Stomach (tissue), 4 donors: ENCODE data around the gene THAP5.

Experiments
- POLR2A ChIP-seq, 4 donors: fragments of 450-650 bp; IDR thresholded peaks; one replicate each; pipeline ENCODE4 v1.6.1; 2016; ENCODE audit warnings: antibody characterized with exemption in 4 of 4, control low read depth in 2 of 4, mild to moderate bottlenecking in 1 of 4, moderate library complexity in 1 of 4
- TF ChIP-seq, protein P1 (sequence below), 7 experiments: fragments of 450-650 bp in 4 of 7; fragments of 200-600 bp in 3 of 7; sonication (generic) in 3 of 7; IDR thresholded peaks; one replicate each; pipeline ENCODE4 v1.5.1; 2016 to 2019; ENCODE audit warnings: antibody characterized with exemption in 7 of 7, control low read depth in 2 of 7, mild to moderate bottlenecking in 1 of 7

DNA sequence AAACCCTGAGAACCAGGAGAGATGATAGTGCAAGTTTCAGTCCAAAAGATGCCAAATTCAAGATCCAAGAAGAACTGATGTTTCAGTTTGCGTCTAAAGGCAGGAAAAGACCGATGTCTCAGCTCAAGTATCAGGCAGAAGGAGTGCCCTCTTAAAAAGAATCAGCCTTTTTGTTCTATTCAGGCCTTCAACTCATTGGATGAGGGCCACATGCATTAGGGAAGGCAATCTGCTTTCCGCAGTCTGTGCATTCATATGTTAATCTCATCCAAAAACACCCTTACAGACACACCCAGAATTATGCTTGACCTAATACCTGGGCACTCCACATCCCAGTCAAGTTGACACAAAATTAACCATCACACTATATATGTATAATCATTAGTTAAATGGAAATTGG, 45.4 kb upstream of the THAP5 start:
- TF ChIP-seq POLR2A (IDR thresholded peaks at IDR 0.05), result no peak
- TF ChIP-seq, protein P1, sequence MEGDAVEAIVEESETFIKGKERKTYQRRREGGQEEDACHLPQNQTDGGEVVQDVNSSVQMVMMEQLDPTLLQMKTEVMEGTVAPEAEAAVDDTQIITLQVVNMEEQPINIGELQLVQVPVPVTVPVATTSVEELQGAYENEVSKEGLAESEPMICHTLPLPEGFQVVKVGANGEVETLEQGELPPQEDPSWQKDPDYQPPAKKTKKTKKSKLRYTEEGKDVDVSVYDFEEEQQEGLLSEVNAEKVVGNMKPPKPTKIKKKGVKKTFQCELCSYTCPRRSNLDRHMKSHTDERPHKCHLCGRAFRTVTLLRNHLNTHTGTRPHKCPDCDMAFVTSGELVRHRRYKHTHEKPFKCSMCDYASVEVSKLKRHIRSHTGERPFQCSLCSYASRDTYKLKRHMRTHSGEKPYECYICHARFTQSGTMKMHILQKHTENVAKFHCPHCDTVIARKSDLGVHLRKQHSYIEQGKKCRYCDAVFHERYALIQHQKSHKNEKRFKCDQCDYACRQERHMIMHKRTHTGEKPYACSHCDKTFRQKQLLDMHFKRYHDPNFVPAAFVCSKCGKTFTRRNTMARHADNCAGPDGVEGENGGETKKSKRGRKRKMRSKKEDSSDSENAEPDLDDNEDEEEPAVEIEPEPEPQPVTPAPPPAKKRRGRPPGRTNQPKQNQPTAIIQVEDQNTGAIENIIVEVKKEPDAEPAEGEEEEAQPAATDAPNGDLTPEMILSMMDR (IDR thresholded peaks at IDR 0.05), result no peak
